IPS-20b (cell line): ENCODE data around the gene CAMK2B.

Experiments used
- H3K27ac ChIP-seq: one replicate; pipeline ENCODE4 v1.5.1; 2013; ENCODE audit warnings: low read length
- H3K27me3 ChIP-seq: 2 replicates; pipeline ENCODE4 v1.6.1; 2013; ENCODE audit warnings: mild to moderate bottlenecking, low read length, inconsistent platforms; ENCODE audit not compliant: insufficient read depth
- H3K36me3 ChIP-seq: 2 replicates; pipeline ENCODE4 v1.6.1; 2013; ENCODE audit warnings: low read depth, mild to moderate bottlenecking, inconsistent platforms, low read length, moderate library complexity; ENCODE audit not compliant: insufficient read depth
- H3K4me1 ChIP-seq: 2 replicates; pipeline ENCODE4 v1.6.1; 2013; ENCODE audit warnings: mild to moderate bottlenecking, control low read depth, inconsistent platforms, low read length, moderate library complexity; ENCODE audit not compliant: insufficient read depth
- H3K4me3 ChIP-seq: 2 replicates; pipeline ENCODE4 v1.5.1; 2013; ENCODE audit warnings: mild to moderate bottlenecking, low read length, inconsistent platforms
- H3K9ac ChIP-seq: 2 replicates; pipeline ENCODE4 v1.6.1; 2013; ENCODE audit warnings: low read depth, mild to moderate bottlenecking, inconsistent platforms, low read length, moderate library complexity
- H3K9me3 ChIP-seq: 2 replicates; pipeline ENCODE4 v1.6.1; 2013; ENCODE audit warnings: mild to moderate bottlenecking, low read depth, low read length, inconsistent platforms; ENCODE audit not compliant: insufficient read depth

The CAMK2B gene

GRCh38 chr7:44288811-44289340 lies 36.5 kb downstream of the CAMK2B start:
- Histone ChIP-seq H3K36me3 (no peaks in the 10 kb centered on the region), H3K9ac (no peak overlapping the region), H3K27ac (no peak overlapping the region), H3K9me3 (no peaks in the 10 kb centered on the region), H3K4me1 (no peaks in the 10 kb centered on the region), H3K4me3 (no peak overlapping the region), H3K27me3 (peaks cover 19% of the 10 kb centered on the region; the same call in 1 of the 2 replicates)

GRCh38 chr7:44288381-44288685 lies 37.1 kb downstream of the CAMK2B start:
- H3K27ac ChIP-seq, result no peak overlapping the region

GRCh38 chr7:44287488-44288380 lies 37.7 kb downstream of the CAMK2B start:
- Histone ChIP-seq H3K27ac (no peak overlapping the region), H3K4me3 (no peak overlapping the region), H3K27me3 (peaks cover 8% of the 10 kb centered on the region; the same call in 1 of the 2 replicates), H3K36me3 (no peaks in the 10 kb centered on the region), H3K9ac (no peak overlapping the region), H3K9me3 (no peaks in the 10 kb centered on the region), H3K4me1 (no peaks in the 10 kb centered on the region)

More at GRCh38 chr7:44288381-44288685, 37.1 kb downstream of the CAMK2B start:
- Histone ChIP-seq H3K9ac (no peak overlapping the region), H3K4me3 (no peak overlapping the region), H3K27me3 (peaks cover 14% of the 10 kb centered on the region; the same call in 1 of the 2 replicates), H3K4me1 (no peaks in the 10 kb centered on the region), H3K36me3 (no peaks in the 10 kb centered on the region), H3K9me3 (no peaks in the 10 kb centered on the region)

- Histone ChIP-seq H3K9ac (no peak overlapping the region), H3K4me3 (no peak overlapping the region), H3K27me3 (no peaks in the 10 kb centered on the region), H3K4me1 (no peaks in the 10 kb centered on the region), H3K27ac (no peak overlapping the region), H3K9me3 (no peaks in the 10 kb centered on the region), H3K36me3 (no peaks in the 10 kb centered on the region)
Observed at GRCh38 chr7:44286618-44287487, 38.5 kb downstream of the CAMK2B start.

GRCh38 chr7:44286182-44286617 lies 39.2 kb downstream of the CAMK2B start:
- H3K4me3 ChIP-seq, result no peak overlapping the region
- H3K4me1 ChIP-seq, result no peaks in the 10 kb centered on the region
- no peaks in the 10 kb centered on the region for H3K36me3 ChIP-seq
- no peaks in the 10 kb centered on the region for H3K27me3 ChIP-seq
- H3K9ac ChIP-seq, result no peak overlapping the region
- H3K9me3 ChIP-seq, result no peaks in the 10 kb centered on the region
- H3K27ac ChIP-seq, result no peak overlapping the region

- no peaks in the 10 kb centered on the region for H3K4me1 ChIP-seq
- H3K36me3 ChIP-seq, result no peaks in the 10 kb centered on the region
- H3K9ac ChIP-seq, result no peak overlapping the region
- no peaks in the 10 kb centered on the region for H3K9me3 ChIP-seq
- H3K27me3 ChIP-seq, result no peaks in the 10 kb centered on the region
- no peak overlapping the region for H3K4me3 ChIP-seq
- H3K27ac ChIP-seq, result no peak overlapping the region
Observed at GRCh38 chr7:44285561-44285960, 39.8 kb downstream of the CAMK2B start.

GRCh38 chr7:44284881-44285541 lies 40.4 kb downstream of the CAMK2B start:
- H3K9ac ChIP-seq, result no peak overlapping the region
- no peaks in the 10 kb centered on the region for H3K4me1 ChIP-seq
- no peaks in the 10 kb centered on the region for H3K27me3 ChIP-seq
- H3K4me3 ChIP-seq, result no peak overlapping the region
- no peaks in the 10 kb centered on the region for H3K9me3 ChIP-seq
- no peaks in the 10 kb centered on the region for H3K36me3 ChIP-seq
- H3K27ac ChIP-seq, result no peak overlapping the region

- H3K4me3 ChIP-seq, result no peak overlapping the region
- no peak overlapping the region for H3K27ac ChIP-seq
- H3K27me3 ChIP-seq, result no peaks in the 10 kb centered on the region
- no peaks in the 10 kb centered on the region for H3K4me1 ChIP-seq
- H3K9ac ChIP-seq, result no peak overlapping the region
- no peaks in the 10 kb centered on the region for H3K36me3 ChIP-seq
- H3K9me3 ChIP-seq, result no peaks in the 10 kb centered on the region
Observed at GRCh38 chr7:44284216-44284615, 41.2 kb downstream of the CAMK2B start.

- Histone ChIP-seq H3K4me1 (no peaks in the 10 kb centered on the region), H3K9ac (no peak overlapping the region), H3K27me3 (no peaks in the 10 kb centered on the region), H3K9me3 (no peaks in the 10 kb centered on the region), H3K27ac (no peak overlapping the region), H3K4me3 (no peak overlapping the region), H3K36me3 (no peaks in the 10 kb centered on the region)
Observed at GRCh38 chr7:44283381-44284211, 41.8 kb downstream of the CAMK2B start.

- no peaks in the 10 kb centered on the region for H3K36me3 ChIP-seq
- no peak overlapping the region for H3K4me3 ChIP-seq
- H3K27me3 ChIP-seq, result no peaks in the 10 kb centered on the region; the same call in 1 of the 2 replicates
- H3K9me3 ChIP-seq, result no peaks in the 10 kb centered on the region
- H3K4me1 ChIP-seq, result no peaks in the 10 kb centered on the region
- no peak overlapping the region for H3K9ac ChIP-seq
- no peak overlapping the region for H3K27ac ChIP-seq
Observed at GRCh38 chr7:44282601-44283171, 42.7 kb downstream of the CAMK2B start.
